HEK293 (cell line): ENCODE data around the gene ADAMTS12.

ENCODE experiments used
- SP2 ChIP-seq: fragments of 450-650 bp; formaldehyde crosslinking; IDR thresholded peaks from 2 replicates; pipeline ENCODE4 v1.5.1; 2016; ENCODE audit warnings: missing biosample characterization, missing genetic modification characterization
- ZNF155 ChIP-seq: fragments of 450-650 bp; formaldehyde crosslinking; IDR thresholded peaks from 2 replicates; pipeline ENCODE4 v1.5.1; 2016; ENCODE audit warnings: missing biosample characterization, missing genetic modification characterization
- ZNF239 ChIP-seq: fragments of 450-650 bp; formaldehyde crosslinking; IDR thresholded peaks from 2 replicates; pipeline ENCODE4 v1.5.1; 2016; ENCODE audit warnings: missing biosample characterization, missing genetic modification characterization
- ZNF335 ChIP-seq: fragments of 450-650 bp; formaldehyde crosslinking; conservative IDR thresholded peaks from 2 replicates; pipeline ENCODE4 v1.5.1; 2016; ENCODE audit warnings: missing biosample characterization, missing genetic modification characterization
- TF ChIP-seq, protein P1 (sequence below): fragments of 450-650 bp; formaldehyde crosslinking; IDR thresholded peaks from 2 replicates; pipeline ENCODE4 v1.5.1; 2016; ENCODE audit warnings: missing biosample characterization, missing genetic modification characterization
- TF ChIP-seq, protein P2 (sequence below): IDR thresholded peaks from 2 replicates; pipeline ENCODE4 v1.6.1; 2011; ENCODE audit warnings: mild to moderate bottlenecking, low read depth, low read length, borderline replicate concordance

DNA sequence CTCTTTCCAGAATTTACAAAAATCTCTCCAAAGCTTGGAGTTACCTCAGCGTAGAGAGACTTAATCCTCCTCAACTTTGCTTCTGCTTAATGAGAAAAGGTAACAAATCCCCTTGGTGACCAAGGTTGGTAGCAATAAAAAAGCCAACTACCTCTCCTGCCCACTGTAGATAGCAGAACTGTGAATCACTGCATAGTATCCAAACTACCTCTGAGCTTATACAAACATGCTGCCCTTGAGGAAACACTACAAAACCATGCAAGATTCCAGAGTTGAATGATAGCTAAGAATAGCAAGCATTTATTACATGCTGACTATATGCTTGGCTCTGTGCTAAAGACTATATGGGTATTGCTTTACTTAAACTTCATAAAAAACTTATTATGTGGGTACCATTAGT, 2.8 kb upstream of the ADAMTS12 start:
- TF ChIP-seq, protein P1, sequence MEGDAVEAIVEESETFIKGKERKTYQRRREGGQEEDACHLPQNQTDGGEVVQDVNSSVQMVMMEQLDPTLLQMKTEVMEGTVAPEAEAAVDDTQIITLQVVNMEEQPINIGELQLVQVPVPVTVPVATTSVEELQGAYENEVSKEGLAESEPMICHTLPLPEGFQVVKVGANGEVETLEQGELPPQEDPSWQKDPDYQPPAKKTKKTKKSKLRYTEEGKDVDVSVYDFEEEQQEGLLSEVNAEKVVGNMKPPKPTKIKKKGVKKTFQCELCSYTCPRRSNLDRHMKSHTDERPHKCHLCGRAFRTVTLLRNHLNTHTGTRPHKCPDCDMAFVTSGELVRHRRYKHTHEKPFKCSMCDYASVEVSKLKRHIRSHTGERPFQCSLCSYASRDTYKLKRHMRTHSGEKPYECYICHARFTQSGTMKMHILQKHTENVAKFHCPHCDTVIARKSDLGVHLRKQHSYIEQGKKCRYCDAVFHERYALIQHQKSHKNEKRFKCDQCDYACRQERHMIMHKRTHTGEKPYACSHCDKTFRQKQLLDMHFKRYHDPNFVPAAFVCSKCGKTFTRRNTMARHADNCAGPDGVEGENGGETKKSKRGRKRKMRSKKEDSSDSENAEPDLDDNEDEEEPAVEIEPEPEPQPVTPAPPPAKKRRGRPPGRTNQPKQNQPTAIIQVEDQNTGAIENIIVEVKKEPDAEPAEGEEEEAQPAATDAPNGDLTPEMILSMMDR (tag by site-specific recombination): no peak
- no peak for TF ChIP-seq ZNF335 (tag by site-specific recombination)
- TF ChIP-seq SP2 (tag by site-specific recombination): no peak
- TF ChIP-seq ZNF155: no peak
- no peak for TF ChIP-seq ZNF239 (tag by site-specific recombination)
- TF ChIP-seq, protein P2, sequence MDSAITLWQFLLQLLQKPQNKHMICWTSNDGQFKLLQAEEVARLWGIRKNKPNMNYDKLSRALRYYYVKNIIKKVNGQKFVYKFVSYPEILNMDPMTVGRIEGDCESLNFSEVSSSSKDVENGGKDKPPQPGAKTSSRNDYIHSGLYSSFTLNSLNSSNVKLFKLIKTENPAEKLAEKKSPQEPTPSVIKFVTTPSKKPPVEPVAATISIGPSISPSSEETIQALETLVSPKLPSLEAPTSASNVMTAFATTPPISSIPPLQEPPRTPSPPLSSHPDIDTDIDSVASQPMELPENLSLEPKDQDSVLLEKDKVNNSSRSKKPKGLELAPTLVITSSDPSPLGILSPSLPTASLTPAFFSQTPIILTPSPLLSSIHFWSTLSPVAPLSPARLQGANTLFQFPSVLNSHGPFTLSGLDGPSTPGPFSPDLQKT: no peak
